HG02678 (cell line): Measurements from ENCODE around the gene SYP.
"Not testable (repeated sequence)": the region's sequence is repeated elsewhere in the genome, so short reads cannot be mapped to it uniquely, and the experiment has no call there.

Experiments
- ATAC-seq: cut with Tn5 transposase; IDR thresholded peaks from one replicate; pipeline ENCODE4 v1.9.1; 2021; ENCODE audit warnings: mild to moderate bottlenecking, moderate library complexity; ENCODE audit not compliant: unreplicated experiment

The SYP gene

GRCh38 chrX:49147282-49147681 lies 52.7 kb downstream of the SYP start:
- ATAC-seq = no peak

GRCh38 chrX:49143154-49143553 lies 56.8 kb downstream of the SYP start:
- not testable (repeated sequence) for ATAC-seq

- not testable (repeated sequence) for ATAC-seq
These were observed 57.7 kb downstream of the SYP start for GRCh38 chrX:49142264-49142663.

GRCh38 chrX:49139713-49140112 lies 60.3 kb downstream of the SYP start:
- no peak for ATAC-seq
